Mammary epithelial cell (primary cell): ENCODE data around the gene DCTN5.

Experiments used
- CTCF ChIP-seq, 2 donors: IDR thresholded peaks in 1 of 2; conservative IDR thresholded peaks in 1 of 2; 2 replicates each; pipeline ENCODE4 v1.5.1; 2011 to 2012; ENCODE audit warnings: inconsistent platforms in 2 of 2, low read length in 2 of 2, mild to moderate bottlenecking in 2 of 2, control low read depth in 1 of 2, low read depth in 1 of 2; ENCODE audit not compliant: insufficient read depth in 1 of 2; ENCODE audit errors: extremely low read depth in 1 of 2
- EZH2 ChIP-seq: IDR thresholded peaks from 2 replicates; pipeline ENCODE4 v1.6.1; 2012; ENCODE audit warnings: low read length, inconsistent platforms, borderline replicate concordance

- TF ChIP-seq CTCF (conservative IDR thresholded peaks at IDR 0.05 in 1 of 2, IDR thresholded peaks at IDR 0.05 in 1 of 2; ENCODE audit: extremely low read depth in 1 of 2, insufficient read depth in 1 of 2, low read depth in 1 of 2, low read length in 2 of 2) = no peak
- TF ChIP-seq EZH2 = no peak
These were observed 5.3 kb upstream of the DCTN5 start for GRCh38 chr16:23635958-23636357.
